Type B pancreatic cell (in vitro differentiated cells): Measurements from ENCODE around the gene ACTL7A. TPM values are rescaled to one million over a fixed set of nuclear protein-coding genes. Genes with fewer than 3 reads are reported as not detected.

Experiments
- DNase-seq: peaks from one replicate; pipeline ENCODE4 v3.0.0; 2021; ENCODE audit warnings: mixed read lengths; ENCODE audit not compliant: unreplicated experiment; ENCODE audit errors: extremely low spot score
- H3K27ac Mint-ChIP-seq: 2 replicates; pipeline ENCODE4 v1.8.0; 2021; ENCODE audit warnings: mild to moderate bottlenecking, mixed read lengths
- H3K27me3 Mint-ChIP-seq: 2 replicates; pipeline ENCODE4 v1.8.0; 2021; ENCODE audit warnings: mixed read lengths
- H3K36me3 Mint-ChIP-seq: 2 replicates; pipeline ENCODE4 v1.8.0; 2021; ENCODE audit warnings: mixed read lengths
- H3K4me1 Mint-ChIP-seq: one replicate; pipeline ENCODE4 v1.8.0; 2021; ENCODE audit warnings: mixed read lengths; ENCODE audit not compliant: unreplicated experiment
- H3K4me3 Mint-ChIP-seq: 2 replicates; pipeline ENCODE4 v1.8.0; 2021; ENCODE audit warnings: mild to moderate bottlenecking, mixed read lengths
- H3K9me3 Mint-ChIP-seq: 2 replicates; pipeline ENCODE4 v1.8.0; 2021; ENCODE audit warnings: mixed read lengths
- total RNA-seq: library from RNA; stranded (reverse); gene quantifications from 2 replicates; pipeline ENCODE4 v1.2.1, GENCODE V29; 2021; ENCODE audit warnings: low replicate concordance
- TF ChIP-seq, protein P1 (sequence below): fragments of 200-600 bp; sonication (generic); conservative IDR thresholded peaks from 2 replicates; pipeline ENCODE4 v1.5.0; 2021; ENCODE audit warnings: antibody characterized with exemption, mild to moderate bottlenecking

ACTL7A gene
- total RNA-seq, 1 donor from 2014 or later = not detected

DNA sequence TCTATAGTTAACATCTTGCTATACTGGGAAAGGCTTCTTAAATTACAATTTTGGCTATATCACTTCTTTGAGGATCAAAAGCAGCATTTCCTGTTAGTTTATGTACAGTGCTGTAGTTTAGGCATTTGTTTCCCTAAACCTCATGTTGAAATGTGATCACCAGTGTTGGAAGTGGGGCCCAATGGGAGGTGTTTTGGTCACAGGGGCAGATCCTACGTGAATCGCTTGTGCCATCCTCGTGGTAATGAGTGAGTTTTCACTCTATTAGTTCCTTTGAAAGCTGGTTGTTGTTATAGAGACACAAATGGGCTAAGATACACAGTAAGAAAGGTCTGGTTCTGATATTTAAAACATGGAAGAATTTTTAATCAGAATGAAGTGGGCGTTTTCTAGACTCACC is 5.8 kb downstream of the ACTL7A start:
- no peak overlapping the region for H3K27ac Mint-ChIP-seq
- peaks cover 11% of the 10 kb centered on the region for H3K4me1 Mint-ChIP-seq
- TF ChIP-seq, protein P1, sequence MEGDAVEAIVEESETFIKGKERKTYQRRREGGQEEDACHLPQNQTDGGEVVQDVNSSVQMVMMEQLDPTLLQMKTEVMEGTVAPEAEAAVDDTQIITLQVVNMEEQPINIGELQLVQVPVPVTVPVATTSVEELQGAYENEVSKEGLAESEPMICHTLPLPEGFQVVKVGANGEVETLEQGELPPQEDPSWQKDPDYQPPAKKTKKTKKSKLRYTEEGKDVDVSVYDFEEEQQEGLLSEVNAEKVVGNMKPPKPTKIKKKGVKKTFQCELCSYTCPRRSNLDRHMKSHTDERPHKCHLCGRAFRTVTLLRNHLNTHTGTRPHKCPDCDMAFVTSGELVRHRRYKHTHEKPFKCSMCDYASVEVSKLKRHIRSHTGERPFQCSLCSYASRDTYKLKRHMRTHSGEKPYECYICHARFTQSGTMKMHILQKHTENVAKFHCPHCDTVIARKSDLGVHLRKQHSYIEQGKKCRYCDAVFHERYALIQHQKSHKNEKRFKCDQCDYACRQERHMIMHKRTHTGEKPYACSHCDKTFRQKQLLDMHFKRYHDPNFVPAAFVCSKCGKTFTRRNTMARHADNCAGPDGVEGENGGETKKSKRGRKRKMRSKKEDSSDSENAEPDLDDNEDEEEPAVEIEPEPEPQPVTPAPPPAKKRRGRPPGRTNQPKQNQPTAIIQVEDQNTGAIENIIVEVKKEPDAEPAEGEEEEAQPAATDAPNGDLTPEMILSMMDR = no peak
- H3K9me3 Mint-ChIP-seq = peaks cover 11% of the 10 kb centered on the region
- no peak overlapping the region for H3K4me3 Mint-ChIP-seq
- no peaks in the 10 kb centered on the region for H3K27me3 Mint-ChIP-seq
- H3K36me3 Mint-ChIP-seq = peaks cover 42% of the 10 kb centered on the region
- DNase-seq = no peak

DNA sequence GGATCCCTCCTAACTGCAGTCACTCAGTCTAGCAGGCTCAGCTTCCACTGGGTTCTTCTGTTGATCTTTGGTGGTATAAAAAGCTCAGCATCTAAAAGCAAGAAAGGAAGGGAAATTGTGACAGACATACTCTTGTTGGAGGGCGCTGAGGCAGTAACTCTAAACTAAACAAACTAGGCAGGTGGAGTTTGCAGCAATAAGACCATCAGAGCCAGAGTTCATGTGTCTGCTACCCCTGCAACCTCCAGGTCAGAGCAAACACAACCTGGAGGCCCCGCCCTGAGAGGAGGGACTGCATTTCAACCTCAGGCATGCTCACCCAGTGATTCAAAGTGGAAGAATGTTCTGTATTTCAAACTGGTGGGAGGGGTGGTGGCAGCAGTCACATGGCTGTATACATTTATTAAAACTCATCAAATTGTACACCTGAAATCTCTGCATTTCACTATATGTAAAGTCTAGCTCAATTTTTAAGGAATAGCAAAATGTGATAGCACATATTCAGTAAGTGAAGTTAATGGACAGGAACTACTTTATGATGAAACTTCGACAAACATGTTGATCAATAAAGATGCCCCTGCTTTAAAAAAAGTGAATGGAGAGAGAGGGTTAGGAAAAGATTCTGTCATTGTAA is 7.1 kb downstream of the ACTL7A start:
- H3K36me3 Mint-ChIP-seq = peaks cover 49% of the 10 kb centered on the region
- TF ChIP-seq, protein P1 = no peak
- peaks cover 11% of the 10 kb centered on the region for H3K4me1 Mint-ChIP-seq
- DNase-seq = no peak
- no peaks in the 10 kb centered on the region for H3K27me3 Mint-ChIP-seq
- H3K9me3 Mint-ChIP-seq = peaks cover 11% of the 10 kb centered on the region
- peak overlapping the region; percentile 30 for H3K27ac Mint-ChIP-seq
- H3K4me3 Mint-ChIP-seq = no peak overlapping the region

DNA sequence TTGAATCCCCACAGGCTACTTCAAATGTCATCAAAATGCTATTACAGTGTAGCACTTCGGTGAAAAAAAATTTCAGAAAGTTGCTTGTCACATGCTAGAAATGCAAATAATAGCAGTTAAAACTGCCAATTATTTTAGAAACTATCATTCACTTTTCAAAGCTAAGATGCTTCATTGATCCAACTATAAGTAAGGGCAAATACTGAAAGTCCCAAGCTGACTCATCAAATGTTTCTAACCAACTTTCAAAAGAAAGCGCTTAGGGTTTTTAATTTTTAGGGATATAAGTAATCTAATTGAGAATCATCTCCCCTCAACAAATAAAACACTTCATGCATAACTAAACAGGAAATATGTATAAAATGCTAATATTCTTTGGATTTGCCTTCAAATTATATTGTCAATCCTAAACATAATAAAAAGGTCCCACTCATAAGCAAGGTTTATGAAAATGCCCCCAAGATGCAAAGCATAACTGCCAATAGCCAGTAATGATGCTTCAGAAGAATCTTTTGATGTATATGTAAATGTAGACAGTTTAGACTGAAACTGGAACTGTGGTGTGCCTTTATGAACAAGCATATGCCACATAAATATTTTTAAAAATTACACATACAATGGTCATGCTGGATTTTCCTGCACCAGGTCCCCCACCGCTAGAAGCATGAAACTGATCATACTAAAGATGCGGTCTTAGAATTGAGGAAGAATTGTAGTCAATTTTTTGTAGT is 12.2 kb downstream of the ACTL7A start:
- H3K4me1 Mint-ChIP-seq = peaks cover 4% of the 10 kb centered on the region
- TF ChIP-seq, protein P1 = no peak
- H3K27me3 Mint-ChIP-seq = no peaks in the 10 kb centered on the region
- peaks cover 6% of the 10 kb centered on the region for H3K9me3 Mint-ChIP-seq
- H3K36me3 Mint-ChIP-seq = peaks cover 57% of the 10 kb centered on the region
- no peak for DNase-seq
- H3K4me3 Mint-ChIP-seq = no peak overlapping the region
- no peak overlapping the region for H3K27ac Mint-ChIP-seq

GRCh38 chr9:108876425-108876824 is 14.4 kb downstream of the ACTL7A start:
- H3K36me3 Mint-ChIP-seq = peaks cover 54% of the 10 kb centered on the region
- H3K4me3 Mint-ChIP-seq = no peak overlapping the region
- H3K9me3 Mint-ChIP-seq = peaks cover 6% of the 10 kb centered on the region
- no peak for DNase-seq
- no peaks in the 10 kb centered on the region for H3K4me1 Mint-ChIP-seq
- TF ChIP-seq, protein P1 = no peak
- H3K27ac Mint-ChIP-seq = no peak overlapping the region
- H3K27me3 Mint-ChIP-seq = no peaks in the 10 kb centered on the region

DNA sequence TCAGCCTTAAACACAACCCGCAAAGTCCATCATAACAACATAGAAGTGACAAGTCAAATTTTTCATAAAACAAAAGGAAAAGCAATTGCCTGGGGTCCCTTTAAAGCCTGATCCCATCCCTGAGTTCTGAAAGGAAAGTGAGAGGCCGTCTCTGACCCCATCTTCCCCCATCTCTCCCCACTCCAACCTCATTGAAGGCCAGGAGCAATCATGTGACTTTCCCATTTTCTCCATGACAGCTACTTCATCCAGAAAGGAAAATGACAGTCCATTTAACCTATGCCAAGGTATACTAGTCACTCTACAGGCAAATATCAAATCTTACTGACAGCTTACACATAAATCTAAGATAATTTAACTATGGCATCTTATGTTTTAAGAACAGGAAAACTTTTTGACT is 15.5 kb downstream of the ACTL7A start:
- no peak for DNase-seq
- Mint-ChIP-seq H3K4me1 (no peaks in the 10 kb centered on the region), H3K4me3 (no peak overlapping the region), H3K36me3 (peaks cover 49% of the 10 kb centered on the region), H3K9me3 (no peaks in the 10 kb centered on the region), H3K27me3 (no peaks in the 10 kb centered on the region), H3K27ac (no peak overlapping the region)
- TF ChIP-seq, protein P1 = no peak
